ENCODE data around the gene CAMK4.

DNA sequence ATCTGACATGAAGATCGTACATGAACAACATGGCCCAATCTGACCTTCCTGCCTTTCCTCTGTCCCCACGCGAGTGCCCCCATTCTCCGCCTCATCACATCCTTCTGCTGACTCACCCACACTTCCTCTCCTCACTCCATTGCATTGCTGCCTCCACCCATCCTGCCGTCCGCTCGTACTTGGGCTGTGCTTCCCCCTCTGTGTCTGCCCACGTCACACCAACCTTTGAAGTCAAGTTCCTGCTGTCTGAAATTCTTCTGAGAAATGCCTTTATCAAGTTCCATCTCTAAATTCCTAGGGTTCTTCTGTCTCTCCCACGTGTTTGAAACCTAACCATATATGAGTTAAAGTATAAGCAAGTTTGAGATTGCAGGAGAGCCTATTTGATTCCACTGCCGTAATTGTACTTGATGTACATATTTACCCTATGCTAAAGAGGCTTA lies 306.1 kb downstream of the CAMK4 start:
- TF ChIP-seq POLR2A (IDR thresholded peaks at IDR 0.05) (no peak), EP300 (IDR thresholded peaks at IDR 0.05) (no peak)
- TF ChIP-seq, protein P1, sequence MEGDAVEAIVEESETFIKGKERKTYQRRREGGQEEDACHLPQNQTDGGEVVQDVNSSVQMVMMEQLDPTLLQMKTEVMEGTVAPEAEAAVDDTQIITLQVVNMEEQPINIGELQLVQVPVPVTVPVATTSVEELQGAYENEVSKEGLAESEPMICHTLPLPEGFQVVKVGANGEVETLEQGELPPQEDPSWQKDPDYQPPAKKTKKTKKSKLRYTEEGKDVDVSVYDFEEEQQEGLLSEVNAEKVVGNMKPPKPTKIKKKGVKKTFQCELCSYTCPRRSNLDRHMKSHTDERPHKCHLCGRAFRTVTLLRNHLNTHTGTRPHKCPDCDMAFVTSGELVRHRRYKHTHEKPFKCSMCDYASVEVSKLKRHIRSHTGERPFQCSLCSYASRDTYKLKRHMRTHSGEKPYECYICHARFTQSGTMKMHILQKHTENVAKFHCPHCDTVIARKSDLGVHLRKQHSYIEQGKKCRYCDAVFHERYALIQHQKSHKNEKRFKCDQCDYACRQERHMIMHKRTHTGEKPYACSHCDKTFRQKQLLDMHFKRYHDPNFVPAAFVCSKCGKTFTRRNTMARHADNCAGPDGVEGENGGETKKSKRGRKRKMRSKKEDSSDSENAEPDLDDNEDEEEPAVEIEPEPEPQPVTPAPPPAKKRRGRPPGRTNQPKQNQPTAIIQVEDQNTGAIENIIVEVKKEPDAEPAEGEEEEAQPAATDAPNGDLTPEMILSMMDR (IDR thresholded peaks at IDR 0.05) = no peak

Data from gastroesophageal sphincter (tissue), 3 donors.